HG03280 (cell line): ENCODE results near the gene MAST4.

Experiments used
- ATAC-seq: cut with Tn5 transposase; IDR thresholded peaks from one replicate; pipeline ENCODE4 v1.9.1; 2021; ENCODE audit warnings: mild to moderate bottlenecking, moderate library complexity; ENCODE audit not compliant: unreplicated experiment

Gene MAST4

GRCh38 chr5:67194166-67194565 lies 598.0 kb downstream of the MAST4 start:
- ATAC-seq, result no peak

- ATAC-seq, result no peak
These were observed 599.4 kb downstream of the MAST4 start for GRCh38 chr5:67195406-67196275.

GRCh38 chr5:67196537-67197059 lies 600.4 kb downstream of the MAST4 start, which contains the start of gene CD180:
Gene CD180, minus strand, starts transcription at chr5:67196799. Its CDS starts 158 bp downstream, at chr5:67196641.
- no peak for ATAC-seq

- no peak for ATAC-seq
These were observed 601.3 kb downstream of the MAST4 start for GRCh38 chr5:67197536-67197935.

GRCh38 chr5:67198917-67199316 lies 602.7 kb downstream of the MAST4 start:
- ATAC-seq, result no peak

- ATAC-seq, result no peak
These were observed 603.7 kb downstream of the MAST4 start for GRCh38 chr5:67199859-67200258.

GRCh38 chr5:67200809-67201562 lies 604.8 kb downstream of the MAST4 start:
- ATAC-seq, result no peak

- no peak for ATAC-seq
These were observed 605.8 kb downstream of the MAST4 start for GRCh38 chr5:67201897-67202549.

- ATAC-seq, result no peak
These were observed 606.6 kb downstream of the MAST4 start for GRCh38 chr5:67202828-67203227.

- no peak for ATAC-seq
These were observed 607.5 kb downstream of the MAST4 start for GRCh38 chr5:67203701-67204074.

- ATAC-seq, result no peak
These were observed 608.6 kb downstream of the MAST4 start for GRCh38 chr5:67204821-67205220.

GRCh38 chr5:67205981-67206380 lies 609.8 kb downstream of the MAST4 start:
- ATAC-seq, result no peak

GRCh38 chr5:67206461-67206860 lies 610.3 kb downstream of the MAST4 start:
- ATAC-seq, result peak; percentile 25

- ATAC-seq, result peak; percentile 84
These were observed 610.7 kb downstream of the MAST4 start for GRCh38 chr5:67206929-67207328.

- no peak for ATAC-seq
These were observed 612.2 kb downstream of the MAST4 start for GRCh38 chr5:67208403-67208802.

- peak; percentile 36 for ATAC-seq
These were observed 613.1 kb downstream of the MAST4 start for GRCh38 chr5:67209141-67209771.

GRCh38 chr5:67211926-67212325 lies 615.7 kb downstream of the MAST4 start:
- ATAC-seq, result no peak

- no peak for ATAC-seq
These were observed 617.8 kb downstream of the MAST4 start for GRCh38 chr5:67214036-67214435.

GRCh38 chr5:67214707-67215447 lies 618.7 kb downstream of the MAST4 start:
- no peak for ATAC-seq
